Stimulated activated naive CD4-positive, alpha-beta T cell treated with Interleukin-2 at 50 U/mL for 16 hours (primary cell): ENCODE data around the gene PNPLA7.
A peak's percentile ranks its signal among the peaks of the same experiment; 100 is the strongest.

Experiments used
- DNase-seq: peaks from one replicate; lab custom pipeline; 2025; lab: John Stamatoyannopoulos, UW

PNPLA7 gene

DNA sequence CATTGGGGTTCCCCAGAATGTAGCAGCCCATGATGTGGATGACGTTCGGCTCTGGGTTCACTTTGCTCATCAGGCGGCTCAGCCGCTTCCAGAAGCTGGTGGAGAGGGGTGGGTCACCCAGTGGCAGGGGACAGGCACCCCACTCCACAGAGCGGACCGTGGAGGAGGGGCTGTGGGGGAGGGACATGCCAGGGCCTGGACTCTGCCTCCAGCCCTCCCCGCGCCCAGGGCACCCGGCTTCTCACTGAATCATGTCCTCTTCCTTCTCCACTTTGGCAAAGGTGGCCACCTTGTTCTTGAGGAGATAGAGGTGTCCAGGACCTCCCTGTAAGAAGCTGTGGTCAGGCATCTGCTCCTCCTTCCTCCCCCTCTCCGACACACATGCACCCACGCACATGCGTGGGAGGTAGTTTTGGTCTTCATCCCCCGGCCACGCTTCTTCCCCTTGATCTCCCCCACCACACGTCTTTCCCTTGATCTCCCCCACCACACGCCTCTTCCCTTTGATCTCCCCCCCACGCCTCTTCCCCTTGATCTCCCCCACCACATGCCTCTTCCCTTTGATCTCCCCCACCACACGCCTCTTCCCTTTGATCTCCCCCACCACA, 100.2 kb downstream of the PNPLA7 start:
- DNase-seq = peak; percentile 31

DNA sequence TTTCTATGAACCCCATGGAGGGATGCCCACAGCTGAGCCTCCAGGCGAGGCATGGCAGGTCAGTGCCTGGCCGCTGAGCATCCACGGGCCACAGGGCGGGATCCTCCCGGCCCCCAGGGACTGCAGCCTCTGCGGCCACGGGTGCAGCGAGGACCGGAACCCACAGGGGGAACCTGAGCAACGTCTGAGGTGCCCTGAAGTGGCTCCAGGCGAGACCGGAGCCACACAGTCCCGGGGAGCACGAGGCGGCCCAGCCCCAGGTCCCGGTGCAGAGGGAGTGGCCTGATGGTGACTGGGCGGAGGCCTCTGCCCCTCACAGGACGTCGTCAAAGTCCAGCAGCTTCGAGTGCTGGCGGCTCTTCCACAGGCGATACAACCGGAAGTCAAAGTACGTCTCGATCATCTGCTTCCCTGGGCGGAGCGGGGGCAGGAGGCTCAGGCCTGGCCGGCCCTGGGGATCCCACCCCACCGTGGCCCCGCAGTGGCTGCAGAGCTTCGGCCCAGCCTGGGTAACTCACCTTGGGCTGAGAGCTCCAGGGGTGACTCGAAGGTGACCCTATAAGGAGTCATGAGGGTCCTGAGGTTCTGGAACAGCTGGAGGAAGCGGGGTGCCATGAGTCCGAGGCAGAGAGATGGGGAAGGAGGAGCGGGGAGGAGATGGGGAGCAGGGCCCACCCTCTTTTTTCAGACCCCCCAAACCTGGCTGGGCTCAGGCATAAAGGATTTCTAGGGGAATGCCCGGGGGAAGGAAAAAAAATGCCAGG, 100.9 kb downstream of the PNPLA7 start:
- DNase-seq = no peak

DNA sequence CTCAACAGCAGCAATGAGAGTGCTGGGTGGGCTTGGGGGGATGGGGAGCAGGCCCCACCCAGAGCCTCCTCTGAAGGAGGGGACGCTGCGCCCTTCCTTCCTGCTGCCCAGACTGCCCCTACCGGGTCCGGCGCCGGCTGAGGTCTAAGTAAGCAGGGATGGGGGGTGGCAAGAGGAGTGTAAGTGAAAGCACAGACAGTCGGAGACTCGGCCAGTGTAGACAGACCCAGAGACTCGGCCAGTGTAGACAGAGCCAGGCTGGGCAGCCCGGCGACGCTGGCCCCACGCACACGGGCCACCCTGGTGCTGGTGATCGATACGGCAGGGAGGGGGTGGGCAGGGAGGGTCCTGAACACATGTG, 101.6 kb downstream of the PNPLA7 start:
- DNase-seq = no peak

DNA sequence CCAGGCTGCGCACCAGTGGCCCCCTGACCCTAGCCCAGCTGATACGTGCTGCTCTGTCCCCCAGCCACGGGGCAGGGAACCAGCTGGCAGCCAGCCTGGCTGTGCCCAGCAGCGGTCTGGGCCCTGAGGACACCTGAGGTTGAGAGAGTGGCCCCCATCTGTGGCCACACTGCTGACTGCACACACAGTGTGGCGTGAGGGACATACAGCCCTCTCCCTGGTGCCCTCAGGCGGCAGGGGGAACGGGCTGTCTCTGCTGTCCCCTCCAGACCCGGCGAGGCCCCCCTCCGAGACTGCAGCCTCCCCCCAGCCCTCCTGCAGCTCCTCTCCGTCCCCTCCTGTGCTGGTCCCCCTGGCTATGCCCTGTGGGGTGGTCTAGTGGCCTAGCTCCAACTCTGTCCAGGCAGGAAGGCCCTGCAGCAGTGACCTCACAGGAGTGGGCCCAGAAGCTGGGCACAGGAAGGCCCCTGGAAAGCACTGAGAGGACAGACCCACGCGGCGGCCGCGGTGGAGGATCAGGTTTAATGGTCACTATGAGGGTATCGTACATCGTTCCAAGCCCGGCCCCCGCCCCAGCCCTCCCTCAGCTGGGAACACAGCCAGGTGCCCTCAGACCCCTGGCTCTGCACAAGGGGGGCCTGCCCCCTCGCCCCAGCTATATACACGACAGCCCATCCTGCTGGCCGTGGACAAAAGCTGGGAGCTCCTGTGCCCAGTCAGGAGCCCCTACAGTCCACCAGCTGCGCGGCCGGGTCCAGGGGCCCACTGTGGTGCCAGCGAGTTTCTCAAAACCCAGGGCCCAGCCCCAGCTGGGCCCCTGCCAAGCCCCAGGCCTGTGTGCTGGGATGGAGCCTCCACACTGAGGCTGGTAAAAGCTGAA, 102.2 kb downstream of the PNPLA7 start:
- DNase-seq = no peak

DNA sequence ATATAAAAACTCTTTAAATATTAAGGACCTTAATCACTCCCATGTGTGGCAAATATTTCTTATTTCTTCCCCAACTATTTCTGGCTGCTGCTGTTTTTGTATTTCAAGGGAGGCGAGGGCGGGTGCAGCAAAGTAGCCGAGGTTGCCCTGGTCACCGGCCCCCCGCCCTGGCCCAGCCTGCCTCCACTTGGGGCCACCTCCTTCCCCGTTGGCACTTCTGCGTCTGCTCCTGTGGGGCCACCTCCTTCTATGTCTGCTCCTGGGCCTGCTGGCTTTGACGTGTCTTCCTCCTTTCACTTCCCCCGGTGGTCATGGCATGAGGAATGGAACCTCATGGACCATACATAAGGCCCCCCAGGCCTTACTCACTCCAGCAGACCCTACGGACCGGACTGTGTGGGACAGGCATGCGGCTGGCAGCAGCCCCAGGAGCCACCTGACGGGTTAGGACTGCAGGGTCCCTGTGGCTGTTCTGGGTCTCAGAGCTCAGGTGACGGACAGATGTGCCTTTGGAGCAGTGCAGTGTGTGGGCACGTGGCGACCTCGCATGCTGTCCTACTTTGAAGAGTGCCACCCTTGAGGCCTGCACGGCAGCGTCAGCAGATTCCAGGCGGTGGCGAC, 103.2 kb downstream of the PNPLA7 start:
- no peak for DNase-seq

DNA sequence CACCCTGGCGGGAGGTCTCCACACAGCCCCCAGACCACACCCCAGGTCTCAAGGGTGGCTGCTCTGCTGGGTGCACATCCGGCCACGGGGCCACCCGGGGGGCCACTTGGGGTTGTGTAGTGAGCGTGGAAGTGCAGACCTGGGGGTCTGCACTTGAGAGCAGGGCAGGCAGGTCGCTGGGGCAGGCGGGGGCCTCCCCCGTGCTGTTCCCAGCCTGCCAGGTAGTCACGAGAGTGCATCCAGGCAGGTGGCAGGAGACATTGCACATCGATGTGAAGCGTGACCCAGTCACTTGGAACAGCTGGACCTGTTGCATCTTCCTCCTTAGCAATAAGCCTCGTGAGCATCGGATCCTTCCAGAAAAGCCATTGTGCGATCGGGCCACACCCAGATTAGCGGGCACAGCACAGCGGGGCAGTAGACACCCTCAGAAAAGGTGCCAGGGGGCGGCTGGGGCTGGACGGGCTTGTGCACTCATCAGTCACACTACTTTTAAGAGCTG, 104.2 kb downstream of the PNPLA7 start:
- DNase-seq = no peak

DNA sequence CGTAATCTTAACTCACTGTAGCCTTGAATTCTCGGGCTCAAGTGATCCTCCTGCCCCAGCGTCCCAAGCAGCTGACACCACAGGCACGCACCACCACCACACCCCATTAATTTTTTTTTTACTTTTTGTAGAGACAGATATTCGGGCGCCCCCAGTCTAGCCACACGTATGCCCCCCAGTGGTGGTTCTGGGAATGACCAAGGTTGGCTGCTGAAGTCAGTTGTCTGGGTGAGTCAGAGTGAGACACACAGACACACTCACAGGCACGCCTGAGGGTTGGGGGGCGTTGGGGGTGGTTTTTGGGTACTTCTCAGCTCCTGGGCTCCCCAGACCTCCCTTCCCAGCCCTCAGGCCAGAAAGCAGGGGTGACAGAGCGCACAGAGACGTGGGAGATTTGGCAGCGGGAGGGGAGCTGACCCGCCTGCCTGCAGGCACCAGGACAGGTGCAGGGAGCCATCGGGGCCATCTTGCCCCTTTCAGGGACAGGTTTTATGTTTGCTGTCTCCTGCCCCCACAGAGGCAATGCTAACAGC, 104.9 kb downstream of the PNPLA7 start:
- DNase-seq = peak; percentile 80

DNA sequence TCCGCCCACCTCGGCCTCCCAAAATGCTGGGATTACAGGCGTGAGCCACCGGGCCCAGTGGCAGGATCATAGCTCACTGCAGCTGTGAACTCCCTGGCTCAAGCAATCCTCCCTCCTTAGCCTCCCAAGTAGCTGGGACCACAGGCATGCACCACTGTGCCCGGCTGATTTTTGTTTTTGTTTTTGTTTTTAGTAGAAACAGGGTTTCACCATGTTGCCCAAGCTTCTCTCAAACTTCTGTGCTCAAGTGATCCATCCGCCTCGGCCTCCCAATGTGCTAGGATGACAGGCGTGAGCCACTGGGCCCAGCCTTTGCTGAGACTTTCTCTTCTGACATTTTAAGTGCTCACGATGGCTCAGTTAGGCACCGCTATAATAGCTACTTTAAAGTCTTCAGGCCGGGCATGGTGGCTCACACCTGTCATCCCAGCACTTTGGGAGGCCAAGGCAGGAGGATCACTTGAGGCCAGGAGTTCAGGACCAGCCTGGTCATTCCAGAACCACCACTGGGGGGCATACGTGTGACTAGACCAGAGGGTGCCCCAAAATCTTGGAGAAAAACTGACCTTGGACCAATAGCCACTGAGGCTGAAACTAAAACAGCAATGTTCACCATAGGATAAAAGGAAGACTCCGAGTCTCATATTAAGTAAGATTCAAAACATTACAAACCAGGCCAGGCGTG, 106.0 kb downstream of the PNPLA7 start:
- no peak for DNase-seq

DNA sequence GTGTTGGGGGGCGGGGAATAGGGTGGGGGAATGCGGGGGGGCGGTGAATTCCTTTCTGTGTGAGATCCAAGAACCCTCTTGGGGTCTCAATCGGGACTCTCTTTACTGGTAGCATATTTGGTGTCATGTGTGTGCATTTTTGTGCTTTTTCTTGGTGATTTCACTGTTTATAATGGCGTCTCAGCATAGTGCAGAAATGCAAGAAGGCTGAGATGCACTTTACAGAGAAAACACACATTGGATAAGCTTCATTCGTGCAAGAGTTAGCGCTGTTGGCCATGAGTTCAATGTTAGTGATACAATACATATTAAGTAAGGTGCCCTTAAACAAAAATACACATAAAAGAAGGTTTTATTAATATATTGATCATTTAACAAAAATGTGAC, 108.3 kb downstream of the PNPLA7 start:
- no peak for DNase-seq

DNA sequence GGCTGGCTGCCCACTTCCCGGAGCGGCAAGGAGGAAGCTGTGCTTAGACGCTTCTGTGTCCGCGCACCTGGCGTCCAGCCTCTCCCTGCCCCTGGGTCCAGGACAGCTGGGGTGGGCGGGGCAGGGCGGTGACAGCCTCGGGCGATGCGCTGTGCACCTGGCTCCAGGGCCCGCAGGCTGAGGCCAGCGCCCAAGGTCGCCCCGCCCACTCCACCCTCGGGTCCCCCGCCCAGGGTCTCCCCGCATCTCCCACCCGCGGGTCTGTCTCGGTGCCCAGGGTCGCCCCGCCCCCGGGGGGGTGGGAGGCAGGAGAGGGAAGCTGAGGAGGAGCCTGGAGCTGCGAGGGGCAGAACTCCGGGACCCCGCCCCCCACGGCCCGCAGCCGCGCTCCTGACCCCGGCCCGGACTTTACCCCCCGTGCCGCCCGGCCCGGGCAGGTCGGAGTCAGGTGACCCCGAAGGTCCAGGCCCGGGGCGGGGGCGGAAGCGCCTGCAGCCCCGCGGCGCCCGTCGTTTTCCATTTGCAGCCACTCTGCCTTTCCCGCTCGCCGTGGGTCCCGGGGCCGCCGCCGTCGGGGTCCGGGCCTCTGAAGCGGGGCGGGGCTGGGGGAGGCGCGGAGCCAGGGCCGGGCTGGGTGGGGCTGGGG, 108.8 kb downstream of the PNPLA7 start, which contains the start of gene ENTPD8:
TSS of gene ENTPD8 (minus strand) at position 69 of the 646 bp plus-strand sequence. CDS start 3,072 bp downstream, outside the sequence.
- DNase-seq = no peak

DNA sequence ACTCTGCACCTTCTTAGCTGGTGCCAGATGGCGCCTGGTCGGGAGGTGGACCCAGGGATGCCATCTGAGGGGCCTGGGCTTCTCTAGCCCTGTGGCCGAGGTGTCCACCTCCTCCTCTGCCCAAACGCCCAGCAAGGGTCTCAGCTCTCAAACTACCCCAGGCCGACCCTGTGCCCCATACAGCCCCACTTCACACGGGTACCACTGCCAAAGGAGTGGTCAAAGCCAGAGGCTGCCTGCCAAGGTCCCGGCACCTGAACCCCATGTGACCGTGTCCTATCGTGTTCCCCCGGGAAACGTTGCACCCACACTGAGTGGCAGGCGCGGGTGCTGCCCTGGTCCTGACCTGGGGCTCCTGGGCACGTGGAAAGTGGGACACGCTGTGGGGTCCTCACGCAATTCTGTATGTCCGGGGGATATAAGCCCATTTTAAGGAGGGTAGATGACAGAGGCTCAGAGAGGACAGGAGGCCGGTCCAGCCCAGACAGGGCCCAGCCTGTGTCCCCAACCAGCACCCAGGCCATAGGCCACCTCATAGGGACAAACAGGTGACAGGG, 111.0 kb downstream of the PNPLA7 start:
- no peak for DNase-seq

DNA sequence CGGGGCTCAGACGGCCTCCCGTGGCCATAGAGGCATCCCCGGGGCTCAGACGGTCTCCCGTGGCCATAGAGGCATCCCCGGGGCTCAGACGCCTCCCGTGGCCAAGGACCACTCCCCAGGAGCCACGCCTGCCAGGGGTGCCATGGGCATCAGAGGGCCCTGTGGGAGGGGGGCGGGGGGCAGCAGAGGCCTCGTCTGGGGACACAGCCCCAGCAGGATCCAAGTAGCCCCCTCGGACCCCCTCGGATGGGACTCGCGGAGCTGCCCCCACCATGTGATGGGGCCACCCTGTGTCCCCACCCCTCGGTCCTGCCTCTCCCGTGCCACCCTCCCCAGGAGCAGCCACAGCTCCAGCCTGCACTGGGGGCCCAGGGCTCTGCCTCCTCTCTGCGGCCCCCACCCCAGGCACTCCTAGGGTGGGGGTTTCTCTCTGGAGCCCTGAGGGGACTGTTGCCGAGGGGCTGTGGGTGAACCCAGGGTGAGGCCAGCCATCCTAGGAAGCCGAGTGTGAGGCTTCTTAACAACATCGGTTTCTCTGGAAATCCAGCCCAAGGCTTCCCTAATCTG, 111.5 kb downstream of the PNPLA7 start:
- DNase-seq = no peak

DNA sequence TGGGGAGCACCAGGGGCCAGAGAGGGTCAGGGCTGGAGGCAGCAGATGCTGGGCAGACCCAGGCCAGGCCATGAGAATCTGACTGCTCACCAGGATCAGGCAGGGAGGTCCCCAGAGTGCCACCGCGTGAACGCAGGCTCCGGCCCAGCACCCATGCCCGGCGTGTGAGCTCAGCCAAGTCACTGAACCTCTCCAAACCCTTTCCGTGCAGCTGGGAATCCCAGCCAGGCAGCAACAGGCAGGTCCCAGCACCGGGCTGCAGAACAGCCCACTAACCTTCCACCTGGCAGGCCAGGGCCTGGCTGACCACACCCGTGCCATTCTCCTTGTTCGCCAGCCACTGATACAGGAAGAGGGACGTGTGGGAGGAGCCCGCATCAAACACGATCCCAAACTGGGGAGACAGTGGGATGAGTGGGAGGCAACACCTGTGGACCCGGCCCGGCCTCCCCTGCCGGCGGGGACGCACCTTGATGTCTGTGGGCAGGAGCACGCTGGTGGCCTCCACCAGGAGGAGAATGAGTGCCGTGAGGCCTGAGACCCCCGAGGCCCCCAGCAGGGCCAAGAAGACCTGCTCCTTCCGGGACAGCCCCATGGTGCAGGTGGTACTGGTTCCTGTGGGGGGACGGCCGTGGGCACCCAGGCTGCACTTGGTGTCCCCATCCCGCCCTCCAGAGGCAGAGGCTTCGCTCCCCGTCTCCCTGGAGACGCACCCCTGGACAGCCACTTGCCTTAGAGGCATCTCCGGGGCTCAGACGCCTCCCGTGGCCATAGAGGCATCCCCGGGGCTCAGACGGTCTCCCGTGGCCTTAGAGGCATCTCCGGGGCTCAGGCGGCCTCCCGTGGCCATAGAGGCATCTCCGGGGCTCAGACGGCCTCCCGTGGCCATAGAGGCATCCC, 112.3 kb downstream of the PNPLA7 start:
- DNase-seq = no peak

DNA sequence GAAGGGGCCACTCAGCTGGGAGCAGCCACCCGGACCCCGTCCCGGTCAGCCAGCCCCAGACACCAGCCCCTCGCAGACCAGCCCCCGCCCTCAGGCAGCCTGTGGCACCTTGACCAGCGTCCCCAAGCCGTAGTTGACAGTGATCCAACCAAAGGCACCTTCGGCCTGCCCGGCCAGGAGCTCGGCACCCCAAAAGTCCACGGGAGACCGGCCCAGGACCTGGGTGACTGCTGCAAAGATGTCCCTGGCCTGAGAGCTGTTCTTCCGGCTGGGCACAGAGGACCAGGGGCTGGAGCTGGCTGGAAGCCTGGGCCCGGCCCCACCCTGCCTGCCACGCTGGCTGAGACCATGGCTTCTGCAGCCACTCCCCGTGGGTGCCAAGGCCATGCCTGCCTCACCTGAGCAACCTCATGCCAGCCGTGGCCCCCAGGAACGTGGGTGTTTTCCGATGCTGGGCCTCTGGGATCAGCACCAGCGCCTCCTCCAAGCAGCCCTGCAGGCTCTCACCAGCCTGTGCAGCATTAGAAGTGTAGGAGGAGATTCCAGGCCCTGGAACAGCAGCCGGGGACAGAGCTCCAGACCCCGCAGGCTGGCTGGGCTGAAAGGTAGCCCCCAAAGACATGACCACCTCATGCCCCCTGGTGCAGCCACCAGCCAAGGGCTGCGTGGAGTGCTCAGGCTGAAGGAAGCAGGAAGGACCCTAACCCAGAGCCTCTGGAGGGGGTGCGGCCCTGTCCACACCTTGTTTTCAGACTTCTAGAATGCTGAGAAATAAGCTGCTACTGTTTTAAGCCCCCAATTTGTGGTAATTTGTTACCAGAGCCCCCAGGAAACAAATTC, 113.2 kb downstream of the PNPLA7 start:
- no peak for DNase-seq

DNA sequence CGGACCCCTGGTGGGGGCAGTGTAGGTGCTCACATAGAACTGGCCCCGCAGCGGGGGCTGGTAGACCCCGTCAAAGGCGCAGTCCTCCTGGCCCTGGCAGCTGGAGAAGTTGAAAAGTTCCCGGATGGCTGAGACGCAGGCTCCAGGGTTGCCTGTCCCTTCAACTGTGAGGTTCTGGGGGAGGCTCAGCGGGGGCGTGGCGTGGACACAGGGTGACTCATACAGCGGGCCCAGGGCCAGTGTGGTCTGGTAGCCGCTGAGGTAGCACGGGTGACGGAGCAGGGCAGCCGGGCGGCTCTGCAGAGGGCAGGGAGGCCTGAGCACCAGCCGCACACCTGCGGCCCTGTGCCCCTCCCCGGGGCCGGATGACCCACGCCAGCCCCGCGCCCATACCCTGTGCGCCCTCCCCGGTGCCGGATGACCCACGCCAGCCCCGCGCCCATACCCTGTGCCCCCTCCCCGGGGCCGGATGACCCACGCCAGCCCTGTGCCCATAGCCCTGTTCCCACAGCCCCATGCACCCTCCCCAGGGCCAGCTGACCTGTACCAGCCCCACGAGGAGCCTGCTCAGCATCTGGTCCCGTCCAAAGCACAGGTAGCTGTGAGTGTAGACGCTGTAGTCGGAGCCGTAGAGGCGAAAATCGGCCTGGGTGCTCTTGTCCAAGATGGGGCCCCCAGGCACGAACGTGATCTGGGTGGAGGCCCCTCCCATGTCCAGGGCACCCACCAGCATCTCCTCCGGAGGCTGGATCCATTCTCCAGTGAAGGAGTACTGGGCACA, 114.0 kb downstream of the PNPLA7 start:
- no peak for DNase-seq

DNA sequence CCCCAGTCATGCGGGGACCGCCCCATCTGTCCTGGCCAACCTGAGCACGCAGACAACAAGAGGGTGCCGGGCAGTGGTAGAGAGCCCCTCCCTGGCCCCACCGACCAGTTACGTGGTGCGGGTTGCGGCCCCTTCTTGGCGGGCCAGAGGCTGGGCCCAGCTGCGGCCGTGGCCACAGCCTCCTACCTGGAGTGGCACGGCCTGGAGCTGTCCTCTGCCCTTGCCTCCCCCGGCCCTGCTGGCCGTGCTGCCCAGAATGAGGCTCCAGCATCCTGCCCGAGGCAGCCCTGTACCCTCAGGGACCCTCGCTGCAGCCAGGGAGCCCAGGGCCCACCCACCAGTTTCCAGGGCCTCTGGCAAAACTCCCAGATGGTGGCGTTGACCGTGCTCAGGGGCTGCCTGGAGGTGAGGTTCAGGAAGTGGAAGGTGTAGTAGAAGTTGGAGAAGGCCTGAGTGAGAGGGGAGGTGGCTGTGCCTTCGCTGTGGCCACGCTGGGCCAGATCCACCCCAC, 114.8 kb downstream of the PNPLA7 start:
- DNase-seq = no peak
